ENCODE results near the gene INTS7.

DNA sequence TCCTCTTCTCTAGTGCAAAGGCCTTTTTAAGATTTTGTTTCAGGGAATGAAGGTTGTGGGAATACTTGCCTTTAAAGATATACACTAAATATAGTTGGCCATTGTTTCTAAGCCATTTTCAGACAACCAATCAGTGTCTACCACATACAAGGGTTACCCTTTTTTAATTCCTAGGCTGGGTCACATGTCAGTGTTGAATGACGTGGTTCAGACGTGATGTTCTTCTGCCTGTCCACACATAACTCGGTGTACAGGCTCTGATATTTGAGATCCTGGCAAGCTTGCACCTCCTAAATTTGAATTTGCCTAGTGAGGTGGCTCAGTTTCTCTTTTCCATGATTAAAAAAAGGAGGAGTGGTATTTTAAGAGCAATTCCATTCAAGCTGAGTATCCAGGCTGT lies 39.0 kb upstream of the INTS7 start:
- TF ChIP-seq, protein P1, sequence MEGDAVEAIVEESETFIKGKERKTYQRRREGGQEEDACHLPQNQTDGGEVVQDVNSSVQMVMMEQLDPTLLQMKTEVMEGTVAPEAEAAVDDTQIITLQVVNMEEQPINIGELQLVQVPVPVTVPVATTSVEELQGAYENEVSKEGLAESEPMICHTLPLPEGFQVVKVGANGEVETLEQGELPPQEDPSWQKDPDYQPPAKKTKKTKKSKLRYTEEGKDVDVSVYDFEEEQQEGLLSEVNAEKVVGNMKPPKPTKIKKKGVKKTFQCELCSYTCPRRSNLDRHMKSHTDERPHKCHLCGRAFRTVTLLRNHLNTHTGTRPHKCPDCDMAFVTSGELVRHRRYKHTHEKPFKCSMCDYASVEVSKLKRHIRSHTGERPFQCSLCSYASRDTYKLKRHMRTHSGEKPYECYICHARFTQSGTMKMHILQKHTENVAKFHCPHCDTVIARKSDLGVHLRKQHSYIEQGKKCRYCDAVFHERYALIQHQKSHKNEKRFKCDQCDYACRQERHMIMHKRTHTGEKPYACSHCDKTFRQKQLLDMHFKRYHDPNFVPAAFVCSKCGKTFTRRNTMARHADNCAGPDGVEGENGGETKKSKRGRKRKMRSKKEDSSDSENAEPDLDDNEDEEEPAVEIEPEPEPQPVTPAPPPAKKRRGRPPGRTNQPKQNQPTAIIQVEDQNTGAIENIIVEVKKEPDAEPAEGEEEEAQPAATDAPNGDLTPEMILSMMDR (conservative IDR thresholded peaks at IDR 0.05; ENCODE audit: low read depth, low read length) = no peak
- no peak for TF ChIP-seq EZH2 (IDR thresholded peaks at IDR 0.05; ENCODE audit: borderline replicate concordance, low read depth, low read length, poor library complexity, severe bottlenecking)

All from A673 (cell line).